OCI-LY7 (cell line): Measurements from ENCODE around the gene MAP4K5. TPM values are rescaled to one million over a fixed set of nuclear protein-coding genes. Genes with fewer than 3 reads are reported as not detected.

ENCODE experiments used
- BruUV-seq: library from RNA; stranded (reverse); fragments of 400-500 nt; replicated peaks from 2 replicates; lab custom pipeline; 2021; lab: Mats Ljungman, UMichigan
- CTCF ChIA-PET: fragments of 300-600 bp; sonication (Branson Sonifier 250); formaldehyde crosslinking; loops from one replicate; lab custom pipeline; 2022; ENCODE audit warnings: antibody characterized with exemption; ENCODE audit not compliant: unreplicated experiment; lab: Charles Lee
- POLR2A ChIA-PET: fragments of 300-600 bp; sonication (Branson Sonifier 250); formaldehyde crosslinking; loops from one replicate; lab custom pipeline; 2022; ENCODE audit warnings: antibody characterized with exemption; lab: Charles Lee
- DNase-seq: peaks from one replicate; pipeline ENCODE4 v3.0.0-alpha.2; 2015; ENCODE audit warnings: low spot score
- H2AFZ ChIP-seq: fragments of 200-600 bp; sonication (generic), shearing (Covaris generic); 2 replicates; pipeline ENCODE4 v1.6.1; 2014; ENCODE audit warnings: mild to moderate bottlenecking, antibody characterized with exemption, low read length, moderate library complexity
- H3K27ac ChIP-seq: fragments of 200-600 bp; sonication (generic); 2 replicates; pipeline ENCODE4 v1.5.1; 2014; ENCODE audit warnings: mixed run types, low read depth, mild to moderate bottlenecking, moderate library complexity, low read length, inconsistent platforms; ENCODE audit not compliant: poor library complexity, severe bottlenecking
- H3K36me3 ChIP-seq: fragments of 200-600 bp; sonication (generic); 2 replicates; pipeline ENCODE4 v1.6.1; 2014; ENCODE audit warnings: mild to moderate bottlenecking, antibody characterized with exemption, low read length, moderate library complexity, mixed read lengths; ENCODE audit not compliant: insufficient read depth
- H3K4me1 ChIP-seq: fragments of 200-600 bp; sonication (generic); 2 replicates; pipeline ENCODE4 v1.5.1; 2014; ENCODE audit warnings: mild to moderate bottlenecking, low read length; ENCODE audit not compliant: insufficient read depth, poor library complexity, severe bottlenecking
- H3K4me2 ChIP-seq: fragments of 200-600 bp; sonication (generic); 2 replicates; pipeline ENCODE4 v1.6.1; 2014; ENCODE audit warnings: mild to moderate bottlenecking, low read length
- H3K4me3 ChIP-seq: fragments of 200-600 bp; sonication (generic); 2 replicates; pipeline ENCODE4 v1.5.1; 2014; ENCODE audit warnings: mild to moderate bottlenecking, low read depth, low read length; ENCODE audit not compliant: poor library complexity, severe bottlenecking
- H3K79me2 ChIP-seq: fragments of 200-600 bp; sonication (generic); 2 replicates; pipeline ENCODE4 v1.6.1; 2016; ENCODE audit warnings: low read depth, mild to moderate bottlenecking, low read length, moderate library complexity, mixed read lengths; ENCODE audit not compliant: insufficient read depth
- H3K9me2 ChIP-seq: fragments of 200-600 bp; sonication (generic); 2 replicates; pipeline ENCODE4 v1.6.1; 2016; ENCODE audit warnings: mild to moderate bottlenecking, low read length, mixed read lengths; ENCODE audit not compliant: insufficient read depth
- H3K9me3 ChIP-seq: fragments of 200-600 bp; sonication (generic); 2 replicates; pipeline ENCODE4 v1.6.1; 2014; ENCODE audit warnings: mild to moderate bottlenecking, mixed run types, low read length, mixed read lengths
- H4K20me1 ChIP-seq: fragments of 200-600 bp; sonication (generic); 2 replicates; pipeline ENCODE4 v1.6.1; 2014; ENCODE audit warnings: mild to moderate bottlenecking, antibody characterized with exemption, low read length, moderate library complexity, mixed read lengths; ENCODE audit not compliant: insufficient read depth
- CTCF ChIP-seq: fragments of 200-600 bp; sonication (generic); conservative IDR thresholded peaks from 2 replicates; pipeline ENCODE4 v1.5.1; 2014; ENCODE audit warnings: mild to moderate bottlenecking, antibody characterized with exemption, low read length, moderate library complexity, mixed read lengths
- EZH2phosphoT487 ChIP-seq: fragments of 200-600 bp; sonication (generic); IDR thresholded peaks from 2 replicates; pipeline ENCODE4 v1.6.1; 2018; ENCODE audit warnings: low read depth, borderline replicate concordance, mild to moderate bottlenecking, mixed run types, antibody characterized with exemption, low read length, moderate library complexity, mixed read lengths
- intact Hi-C: fragments of 100-400 bp; cut with micrococcal nuclease; formaldehyde crosslinking; loops from one replicate; pipeline ENCODE4 v1.10.0; 2022; ENCODE audit not compliant: unreplicated experiment
- total RNA-seq, 2 experiments: library from RNA; depleted of rRNA in 1 of 2; stranded (reverse); fragments of >200 nt in 1 of 2; shearing (Covaris generic) in 1 of 2; gene quantifications; 2 replicates each; pipeline ENCODE4 v1.2.3, GENCODE V29; 2014 to 2022

MAP4K5 gene
- total RNA-seq, 2 experiments from 2014 or later, result 36.7 to 44.0 TPM

- intact Hi-C loops, result no loop called here
- Histone ChIP-seq H3K36me3 (peaks cover 16% of the 10 kb centered on the region), H2AFZ (no peak overlapping the region), H3K4me2 (no peak overlapping the region), H3K9me3 (no peaks in the 10 kb centered on the region), H4K20me1 (no peaks in the 10 kb centered on the region), H3K4me3 (no peak overlapping the region), H3K9me2 (no peaks in the 10 kb centered on the region), H3K4me1 (no peaks in the 10 kb centered on the region), H3K27ac (no peak overlapping the region), H3K79me2 (no peaks in the 10 kb centered on the region)
- no peak for DNase-seq
- no TSS peak for BruUV-seq
- TF ChIP-seq CTCF, result no peak
- no peak for TF ChIP-seq EZH2phosphoT487
- POLR2A ChIA-PET, result interaction anchor here (0.6 to 0.9 kb wide), 2 partner anchors 34 to 185 kb away, joined by 4 to 5 read pairs; partner anchors contain the start of gene DMAC2L
- CTCF ChIA-PET, result no interaction called here
Observed at GRCh38 chr14:50497351-50497750, 35.0 kb downstream of the MAP4K5 start.

- intact Hi-C loops, result no loop called here
- CTCF ChIA-PET, result no interaction called here
- POLR2A ChIA-PET, result no interaction called here
- Histone ChIP-seq H3K27ac (no peak overlapping the region), H3K4me3 (no peak overlapping the region), H3K4me2 (no peak overlapping the region), H3K9me2 (no peaks in the 10 kb centered on the region), H3K79me2 (no peaks in the 10 kb centered on the region), H3K36me3 (no peaks in the 10 kb centered on the region), H3K9me3 (no peaks in the 10 kb centered on the region), H4K20me1 (no peaks in the 10 kb centered on the region), H2AFZ (no peak overlapping the region), H3K4me1 (no peaks in the 10 kb centered on the region)
- TF ChIP-seq EZH2phosphoT487 (no peak), CTCF (no peak)
- BruUV-seq, result no TSS peak
- no peak for DNase-seq
Observed at GRCh38 chr14:50489851-50490250, 42.5 kb downstream of the MAP4K5 start.

- no peaks in the 10 kb centered on the region; the same call in 1 of the 2 replicates for H3K36me3 ChIP-seq
- POLR2A ChIA-PET, result interaction anchor here (0.6 to 1.1 kb wide), 4 partner anchors 12 to 626 kb away, joined by 3 to 4 read pairs (median 4); no protein-coding TSS in a partner anchor
- H3K79me2 ChIP-seq, result no peaks in the 10 kb centered on the region
Observed at GRCh38 chr14:50488521-50488920, 43.8 kb downstream of the MAP4K5 start.

More at GRCh38 chr14:50488521-50488920, 43.8 kb downstream of the MAP4K5 start:
- TF ChIP-seq CTCF, result no peak
- TF ChIP-seq EZH2phosphoT487, result no peak
- Histone ChIP-seq H3K4me2 (no peak overlapping the region), H2AFZ (no peak overlapping the region), H3K9me3 (no peaks in the 10 kb centered on the region), H3K9me2 (no peaks in the 10 kb centered on the region), H3K27ac (no peak overlapping the region), H4K20me1 (no peaks in the 10 kb centered on the region), H3K4me3 (no peak overlapping the region), H3K4me1 (no peaks in the 10 kb centered on the region)
- no TSS peak for BruUV-seq
- CTCF ChIA-PET, result no interaction called here
- intact Hi-C loops, result no loop called here
- DNase-seq, result no peak
